A673 (cell line): Measurements from ENCODE around the gene KIAA0825.

Source experiments
- CTCF ChIP-seq: fragments of 300-800, 200-600 bp; sonication (generic); conservative IDR thresholded peaks from 2 replicates; pipeline ENCODE4 v1.5.1; 2017; ENCODE audit warnings: low read depth, mild to moderate bottlenecking, antibody characterized with exemption, low read length, moderate library complexity, mixed read lengths
- EZH2 ChIP-seq: fragments of 200-600 bp; sonication (generic); IDR thresholded peaks from 2 replicates; pipeline ENCODE4 v1.6.1; 2017; ENCODE audit warnings: borderline replicate concordance, low read depth, mild to moderate bottlenecking, mixed read lengths, antibody characterized with exemption, low read length; ENCODE audit not compliant: poor library complexity, severe bottlenecking

GRCh38 chr5:94312298-94312697 lies 306.1 kb downstream of the KIAA0825 start:
- TF ChIP-seq CTCF = no peak
- TF ChIP-seq EZH2 = no peak
